ENCODE data around the gene TSFM. TPM values are rescaled to one million over a fixed set of nuclear protein-coding genes. Genes with fewer than 3 reads are reported as not detected.
A peak's percentile ranks its signal among the peaks of the same experiment; 100 is the strongest.

The TSFM gene
- total and polyA plus RNA-seq, 2 of the 13 experiments (the other 11 are each of a cell fraction or from before 2014, with no cell fraction given), result 29.8 to 68.3 TPM

GRCh38 chr12:57755454-57756372 is 26.9 kb upstream of the TSFM start (continued):
- TF ChIP-seq ELF3 (CRISPR knock-in tag; IDR thresholded peaks at IDR 0.05), result 0 out of 2 replicates have a peak, but pooled peaks have one; percentile 16
- TF ChIP-seq ZNF136 (CRISPR knock-in tag; IDR thresholded peaks at IDR 0.05; ENCODE audit: low read depth), result no peak
- TF ChIP-seq HNF4A (CRISPR knock-in tag; IDR thresholded peaks at IDR 0.05), result peak; percentile 62
- TF ChIP-seq ZNF292 (CRISPR knock-in tag; IDR thresholded peaks at IDR 0.05; ENCODE audit: borderline replicate concordance, low read depth), result no peak
- peak; percentile 64 for TF ChIP-seq PAXIP1 (CRISPR knock-in tag; conservative IDR thresholded peaks at IDR 0.05)
- TF ChIP-seq ZNF180 (CRISPR knock-in tag; IDR thresholded peaks at IDR 0.05; ENCODE audit: borderline replicate concordance, low read depth), result no peak
- TF ChIP-seq TEAD3 (CRISPR knock-in tag; optimal IDR thresholded peaks at IDR 0.05; ENCODE audit: borderline replicate concordance), result peak; percentile 31
- TF ChIP-seq SIX4 (CRISPR knock-in tag; IDR thresholded peaks at IDR 0.05), result no peak
- TF ChIP-seq THAP9 (CRISPR knock-in tag; IDR thresholded peaks at IDR 0.05; ENCODE audit: borderline replicate concordance), result peak; percentile 34; the same call in 1 of the 2 replicates
- TF ChIP-seq ZNF572 (CRISPR knock-in tag; IDR thresholded peaks at IDR 0.05), result no peak; the same call in 1 of the 2 replicates
- TF ChIP-seq ZNF788 (CRISPR knock-in tag; IDR thresholded peaks at IDR 0.05; ENCODE audit: borderline replicate concordance), result peak; percentile 23; the same call in 1 of the 2 replicates
- TF ChIP-seq MIXL1 (CRISPR knock-in tag; IDR thresholded peaks at IDR 0.05), result peak; percentile 25; the same call in 1 of the 2 replicates
- 0 out of 2 replicates have a peak, but pooled peaks have one; percentile 43 for TF ChIP-seq ZNF766 (CRISPR knock-in tag; IDR thresholded peaks at IDR 0.05; ENCODE audit: borderline replicate concordance)
- TF ChIP-seq NR2F2 (IDR thresholded peaks at IDR 0.05; ENCODE audit: borderline replicate concordance, low read depth), result peak; percentile 55; the same call in 1 of the 2 replicates
- no peak for TF ChIP-seq POLR2AphosphoS2 (IDR thresholded peaks at IDR 0.05; ENCODE audit: low read depth, low read length)
- TF ChIP-seq TRIM24 (CRISPR knock-in tag; IDR thresholded peaks at IDR 0.05), result no peak
- peak; percentile 54; the same call in 1 of the 2 replicates for TF ChIP-seq ZNF503 (CRISPR knock-in tag; IDR thresholded peaks at IDR 0.05)
- TF ChIP-seq ARNTL (CRISPR knock-in tag; IDR thresholded peaks at IDR 0.05), result peak; percentile 41; the same call in 1 of the 2 replicates
- TF ChIP-seq ZNF18 (CRISPR knock-in tag; IDR thresholded peaks at IDR 0.05; ENCODE audit: insufficient replicate concordance), result peak; percentile 32
